GM03348 (cell line): ENCODE measurements around the gene ENKUR.
"Not testable (repeated sequence)": the region's sequence is repeated elsewhere in the genome, so short reads cannot be mapped to it uniquely, and the experiment has no call there.

Source experiments
- DNase-seq: peaks from one replicate; pipeline ENCODE4 v3.0.0; 2012; ENCODE audit warnings: low spot score

The ENKUR gene

DNA sequence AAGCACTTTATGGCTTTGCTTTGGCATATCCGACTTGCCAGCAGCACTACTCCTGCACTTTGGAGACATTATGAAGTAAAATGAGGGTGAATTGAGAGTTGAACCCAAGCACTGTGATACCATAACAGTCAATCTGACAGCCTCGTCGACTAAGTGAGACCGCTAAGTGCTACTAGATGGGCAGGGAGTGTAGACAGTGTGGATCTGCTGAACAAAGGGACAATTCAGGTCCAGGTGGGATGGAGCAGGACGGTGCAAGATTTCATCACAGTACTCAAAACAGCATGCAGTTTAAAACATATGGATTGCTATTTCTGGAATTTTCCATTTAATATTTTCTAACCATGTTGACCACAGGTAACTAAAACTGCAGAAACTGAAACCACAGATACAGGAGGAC lies 42.8 kb downstream of the ENKUR start:
- DNase-seq, result no peak

DNA sequence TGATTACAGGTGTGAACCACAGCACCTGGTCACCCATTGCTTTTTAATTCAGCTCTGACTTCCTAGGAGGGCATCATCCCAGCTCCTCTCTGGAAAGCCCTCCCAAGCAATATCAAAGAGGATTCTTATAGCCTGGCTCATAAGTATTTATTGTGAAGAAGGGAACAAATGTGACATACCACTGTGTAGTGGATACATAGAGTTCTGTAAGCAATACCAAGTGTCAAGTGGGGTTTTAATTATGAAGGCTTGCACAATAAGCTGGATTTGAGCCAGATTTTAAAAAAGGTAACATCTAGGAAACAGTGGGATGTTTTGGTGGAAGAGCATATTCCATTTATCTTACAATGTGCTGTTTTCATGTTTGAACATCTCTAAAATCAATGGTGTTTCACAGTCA lies 44.6 kb downstream of the ENKUR start:
- DNase-seq, result no peak

DNA sequence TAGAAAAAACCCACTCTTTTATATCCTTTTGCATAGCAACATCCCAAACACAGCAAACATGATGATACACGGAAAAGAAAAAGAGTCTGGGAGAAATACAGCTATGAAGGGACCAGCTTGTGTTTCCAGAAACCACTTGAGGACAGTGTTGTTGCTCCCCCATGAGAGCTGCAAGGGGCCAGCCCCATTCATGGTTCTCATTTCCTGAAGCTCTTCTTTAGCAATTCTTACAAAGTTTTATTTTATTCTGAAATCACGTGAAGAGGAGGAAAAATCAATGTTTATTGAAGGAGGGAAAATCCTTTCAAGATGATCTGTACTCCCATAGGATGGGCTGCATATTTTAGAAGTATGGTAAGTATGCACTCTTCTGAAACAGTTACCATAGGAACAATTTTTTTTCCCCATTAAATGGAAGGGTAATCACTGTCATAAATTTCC lies 46.1 kb downstream of the ENKUR start:
- DNase-seq, result peak; percentile 37

DNA sequence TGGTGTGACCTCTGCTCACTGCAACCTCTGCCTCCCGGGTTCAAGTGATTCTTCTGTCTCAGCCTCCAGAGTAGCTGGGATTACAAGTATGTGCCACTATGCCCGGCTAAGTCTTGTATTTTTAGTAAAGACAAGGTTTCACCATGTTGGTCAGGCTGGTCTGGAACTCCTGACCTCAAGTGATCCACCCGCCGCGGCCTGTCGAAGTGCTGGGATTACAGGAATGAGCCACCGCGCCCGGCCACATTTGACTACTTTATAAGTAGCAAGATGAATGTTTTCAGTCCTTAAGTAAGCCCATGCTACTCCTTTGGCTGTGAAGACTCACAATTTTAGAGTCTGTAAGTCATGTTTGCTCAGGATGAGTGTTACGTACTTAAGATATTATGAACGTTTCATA lies 47.0 kb downstream of the ENKUR start:
- DNase-seq, result not testable (repeated sequence)

DNA sequence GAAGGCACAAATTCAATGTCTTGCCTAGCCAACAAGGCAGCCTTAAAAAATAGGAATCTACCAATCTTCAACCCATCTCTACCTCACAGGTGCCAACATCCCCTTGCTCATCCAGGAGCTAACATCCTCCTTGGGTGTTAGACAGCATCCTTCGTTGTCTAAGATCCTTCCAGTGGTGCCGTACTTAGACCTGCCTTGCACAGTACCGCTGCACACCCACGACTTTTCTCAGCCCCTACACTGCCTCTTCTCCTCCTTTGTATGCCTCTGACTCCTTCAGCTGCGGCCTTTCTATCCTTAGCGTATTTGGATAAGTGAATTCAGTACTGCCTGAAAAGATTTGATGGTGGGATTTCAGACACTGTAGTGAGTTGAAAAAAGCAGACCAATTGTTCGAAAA lies 47.6 kb downstream of the ENKUR start:
- DNase-seq, result no peak

DNA sequence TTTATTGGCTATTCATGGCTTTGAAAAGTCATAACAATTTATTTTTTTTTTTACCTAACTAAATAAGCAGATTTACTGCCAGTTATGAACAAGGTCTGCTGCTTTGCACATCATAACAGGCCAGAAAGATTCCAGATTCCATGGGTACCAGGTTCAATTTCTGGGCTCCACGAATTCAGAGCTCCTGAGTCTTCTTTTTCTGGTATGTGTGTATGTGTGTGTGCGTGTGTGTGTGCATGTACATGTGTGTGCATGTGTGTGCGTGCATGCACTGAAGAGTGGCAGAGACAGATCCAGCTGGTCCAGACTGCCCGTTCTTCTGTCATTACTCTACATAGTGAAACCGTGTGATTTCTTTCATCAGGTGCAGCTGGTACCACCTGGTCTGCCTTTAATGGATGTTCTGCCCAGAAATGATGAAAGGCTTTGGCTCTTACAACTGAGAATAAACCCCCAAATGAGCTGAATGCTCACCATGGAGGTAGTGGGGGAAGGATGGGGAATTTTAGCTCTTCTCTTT lies 48.9 kb downstream of the ENKUR start:
- no peak for DNase-seq

DNA sequence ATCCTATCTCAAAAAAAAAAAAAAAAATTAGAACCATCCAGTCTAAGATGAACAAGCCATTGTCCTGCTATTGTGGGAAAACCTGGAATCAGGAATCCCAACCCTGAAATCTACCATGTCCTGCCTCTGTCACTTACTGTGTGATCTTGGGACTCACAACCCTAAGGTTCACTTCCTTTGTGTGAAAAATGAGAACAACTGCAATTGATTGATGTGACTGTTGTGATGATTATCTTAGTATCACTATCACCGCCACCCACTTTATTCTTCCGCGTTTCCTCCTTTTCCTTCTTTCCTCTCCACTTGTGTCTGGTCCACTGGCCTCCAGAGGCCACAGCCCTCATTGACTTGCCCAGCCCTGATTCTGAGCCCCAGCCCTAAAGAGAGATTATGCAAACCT lies 50.9 kb downstream of the ENKUR start:
- DNase-seq, result no peak

DNA sequence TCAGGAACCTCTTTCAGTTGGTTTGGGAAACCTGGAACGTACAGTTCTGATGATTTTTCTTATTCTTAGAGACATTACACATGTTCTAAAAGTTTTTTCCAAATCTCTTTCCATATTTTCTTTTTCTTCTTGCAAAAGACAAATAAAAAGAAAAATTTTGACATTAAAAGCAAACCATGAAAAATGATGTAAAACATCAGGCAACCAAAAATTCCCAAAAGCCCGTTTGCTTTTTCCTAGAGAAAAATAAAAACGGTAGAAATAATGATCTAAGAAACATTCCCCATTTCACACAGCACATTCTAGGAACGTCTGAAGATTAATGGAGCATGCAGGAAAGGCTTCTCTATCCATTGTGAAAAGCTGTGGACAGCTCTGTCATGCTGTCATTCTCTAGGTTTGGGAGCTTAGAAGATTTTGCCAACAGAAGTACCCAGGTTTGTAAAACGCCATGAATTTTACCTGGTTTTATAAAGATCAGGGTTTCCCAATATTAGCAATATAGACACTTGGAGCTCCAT lies 52.4 kb downstream of the ENKUR start:
- no peak for DNase-seq

DNA sequence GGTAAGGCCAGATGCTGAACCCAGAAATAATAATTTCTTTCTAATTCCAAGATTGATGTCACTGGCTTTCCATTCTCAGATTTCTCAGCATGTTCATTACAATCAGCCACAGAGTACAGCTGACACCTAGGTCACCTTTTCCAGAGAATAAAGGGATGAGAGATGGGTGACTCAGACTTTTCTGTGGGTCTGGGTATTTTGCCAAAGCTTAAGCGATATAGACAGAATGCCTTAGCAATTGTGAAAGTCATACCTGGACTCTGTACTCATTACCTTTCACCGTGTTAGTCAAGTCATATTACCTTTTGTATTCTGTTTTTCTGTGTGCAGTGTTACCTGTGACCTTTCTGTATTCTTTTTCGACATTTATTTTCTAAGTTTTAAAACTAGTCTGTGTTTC lies 53.0 kb downstream of the ENKUR start:
- DNase-seq, result no peak

DNA sequence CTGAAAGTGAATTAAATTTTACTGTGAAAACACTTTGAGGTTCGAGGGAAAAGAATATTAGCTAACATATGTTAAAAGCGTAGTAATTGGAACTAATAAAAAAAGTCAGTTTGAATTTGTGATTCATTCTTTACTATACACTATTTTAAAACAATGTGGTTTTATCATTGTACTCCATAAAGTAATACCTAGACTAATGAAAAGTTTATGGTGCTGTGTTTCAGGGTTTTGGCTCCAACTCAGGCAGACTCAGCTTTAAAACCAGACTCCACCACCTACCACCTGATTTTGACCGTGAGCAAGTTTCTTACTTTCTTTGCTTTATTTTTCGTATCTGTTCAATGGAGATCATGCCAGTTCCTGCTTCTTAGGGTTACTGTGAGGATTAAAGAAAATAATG lies 54.4 kb downstream of the ENKUR start:
- DNase-seq, result no peak

DNA sequence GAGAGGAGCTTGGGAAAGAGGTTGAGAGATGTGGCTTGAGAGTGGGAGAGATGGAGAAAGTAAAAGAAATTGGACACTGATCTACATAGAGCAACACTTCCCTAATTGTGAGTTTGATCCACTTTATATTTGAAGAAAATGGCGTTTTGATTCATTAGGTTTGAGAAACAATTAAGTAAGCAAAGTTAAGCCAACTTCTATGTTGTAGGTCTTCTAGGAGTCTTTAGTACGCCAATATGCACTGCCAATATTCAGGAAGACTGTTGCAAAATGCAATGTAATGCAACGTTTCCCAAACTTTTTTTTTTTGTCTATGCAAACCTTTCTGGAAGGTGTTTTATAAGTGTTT lies 56.6 kb downstream of the ENKUR start:
- no peak for DNase-seq

DNA sequence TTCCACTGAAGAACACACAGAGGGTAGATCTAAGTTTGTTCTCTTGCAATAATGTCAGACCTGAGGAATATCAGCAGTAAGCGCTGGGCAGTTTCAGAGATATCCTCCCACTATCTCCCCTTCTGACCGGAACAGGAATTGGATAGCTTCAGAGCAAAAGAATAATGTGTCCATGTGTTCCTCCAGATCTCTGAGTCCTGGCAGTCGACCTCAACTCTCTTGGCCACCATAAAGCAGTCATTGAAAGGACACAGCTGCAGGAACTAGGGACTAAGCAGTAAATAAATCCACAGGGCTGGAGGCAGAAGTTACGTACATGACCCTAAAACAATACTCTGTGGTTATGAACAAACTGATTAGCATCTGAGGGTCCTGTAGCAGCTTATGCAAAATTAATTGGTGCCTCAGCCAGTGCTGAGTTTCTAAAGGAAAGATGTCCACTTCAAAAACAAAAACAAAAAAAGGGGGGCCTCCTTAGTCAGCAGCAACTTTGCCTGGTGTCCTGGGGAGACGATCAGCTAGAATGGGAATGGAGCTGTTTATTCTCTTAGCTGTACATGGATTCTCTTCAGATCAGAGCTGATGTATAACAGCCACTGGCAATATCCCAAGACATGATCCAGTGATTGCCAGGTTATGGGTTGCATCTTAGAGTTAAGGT lies 57.1 kb downstream of the ENKUR start:
- DNase-seq, result peak; percentile 28

DNA sequence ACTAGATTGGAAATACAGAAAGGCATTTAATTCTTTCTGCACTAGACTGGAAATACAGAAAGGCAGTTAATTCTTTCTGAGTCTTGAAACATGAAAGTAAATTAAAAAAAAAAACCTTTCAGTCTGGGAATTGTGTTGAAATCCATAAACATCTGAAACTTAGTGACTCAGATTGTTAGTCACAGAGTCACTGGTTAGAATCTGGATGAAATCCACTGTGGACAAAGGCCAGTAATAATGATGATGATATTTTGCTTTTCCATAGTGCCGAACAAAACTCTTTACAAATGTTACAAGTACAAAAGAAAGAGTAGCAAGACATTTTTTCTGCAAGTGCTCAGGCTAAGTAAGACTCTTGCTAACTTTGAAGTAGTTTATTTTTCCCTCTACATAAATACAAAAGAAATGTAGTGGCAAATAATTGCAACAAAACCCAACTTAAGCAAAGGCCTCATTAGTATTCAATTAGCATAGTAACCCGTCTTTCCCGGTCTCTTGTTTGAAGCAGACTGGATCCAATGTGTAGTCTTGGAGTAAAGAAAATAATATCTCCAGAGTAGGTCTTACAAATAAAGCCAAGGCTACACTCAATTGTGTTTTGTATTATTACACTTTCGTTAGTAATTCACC lies 57.8 kb downstream of the ENKUR start:
- peak; percentile 76 for DNase-seq

DNA sequence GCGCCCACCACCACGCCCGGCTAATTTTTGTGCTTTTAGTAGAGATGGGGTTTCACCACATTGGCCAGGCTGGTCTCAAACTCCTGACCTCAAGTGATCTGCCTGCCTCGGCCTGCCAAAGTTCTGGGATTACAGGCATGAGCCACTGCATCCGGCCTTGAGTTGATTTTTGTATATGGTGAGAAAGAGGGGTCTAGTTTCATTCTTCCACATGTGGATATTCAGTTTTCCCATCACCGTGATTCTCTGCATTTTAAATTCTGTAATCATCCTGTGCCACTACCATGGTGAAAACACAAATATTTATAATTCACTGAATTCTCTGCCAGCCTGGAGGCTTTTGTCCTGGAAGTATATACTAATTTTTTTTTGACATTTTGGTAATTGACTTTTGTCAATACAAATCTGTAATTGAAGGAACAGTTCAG lies 58.3 kb downstream of the ENKUR start:
- DNase-seq, result not testable (repeated sequence)

DNA sequence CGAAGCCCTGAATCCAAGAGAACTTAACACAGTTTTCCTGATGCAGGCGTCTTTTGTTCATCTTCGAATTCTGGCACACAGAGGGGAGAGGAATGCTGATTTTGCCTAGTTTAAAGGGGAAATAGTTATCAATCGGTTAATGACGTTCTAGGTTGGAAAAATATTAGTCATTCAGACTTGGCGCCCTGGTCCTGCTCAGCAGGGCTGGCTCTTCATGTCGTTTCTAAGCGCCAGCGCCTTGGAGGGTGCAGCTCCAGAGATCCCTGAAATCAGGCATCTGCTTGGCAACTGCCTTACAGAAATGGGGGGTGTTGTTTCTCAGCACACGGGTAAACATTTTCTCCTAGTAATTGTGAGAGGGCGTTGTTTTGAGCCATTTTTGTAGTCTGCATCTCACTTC lies 62.3 kb downstream of the ENKUR start:
- DNase-seq, result no peak

DNA sequence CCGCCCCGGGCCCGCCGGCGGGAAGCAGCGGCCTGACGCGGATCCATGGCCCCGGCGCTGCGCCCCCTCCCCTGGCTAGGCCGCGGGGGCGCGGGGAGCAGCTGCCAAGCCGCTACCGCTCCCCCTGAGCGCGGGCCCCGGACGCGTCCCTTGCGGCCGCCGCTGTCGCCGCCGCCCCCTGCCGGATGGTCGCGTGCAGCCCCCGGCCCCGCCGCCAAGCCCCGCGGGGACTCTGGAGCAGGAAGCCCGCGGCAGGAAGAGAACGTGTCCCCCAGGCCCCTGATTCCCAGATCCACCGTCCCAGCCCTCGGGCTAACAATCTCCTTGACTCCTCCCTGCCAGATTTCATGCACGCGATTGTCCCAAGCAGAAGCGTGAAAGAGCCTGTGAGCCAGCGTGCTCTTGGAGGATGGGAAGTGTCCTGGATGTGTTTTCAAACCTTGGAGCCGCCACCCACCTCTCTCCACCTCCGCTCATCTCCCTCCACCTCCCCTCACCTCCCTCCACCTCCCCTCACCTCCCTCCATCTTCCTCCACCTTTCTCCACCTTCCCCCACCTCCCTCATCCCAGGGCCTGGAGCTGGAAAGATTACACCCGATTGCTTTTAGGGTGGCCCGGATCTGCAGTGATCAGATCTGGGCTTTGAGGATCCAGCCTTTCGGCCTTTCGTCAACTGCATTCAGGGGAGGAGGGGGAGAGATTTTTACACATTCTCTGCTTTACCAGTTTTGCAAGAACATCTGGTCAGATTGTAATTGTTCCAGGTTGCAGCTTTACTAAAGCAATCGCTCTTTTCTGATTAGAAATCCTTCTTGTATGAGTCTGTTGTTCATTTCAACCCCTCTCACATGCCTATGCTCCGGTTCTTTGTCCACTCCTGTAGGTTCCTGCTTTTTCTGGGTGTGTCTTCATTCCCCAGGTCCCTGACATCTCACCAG lies 63.0 kb downstream of the ENKUR start:
- peak; percentile 70 for DNase-seq

DNA sequence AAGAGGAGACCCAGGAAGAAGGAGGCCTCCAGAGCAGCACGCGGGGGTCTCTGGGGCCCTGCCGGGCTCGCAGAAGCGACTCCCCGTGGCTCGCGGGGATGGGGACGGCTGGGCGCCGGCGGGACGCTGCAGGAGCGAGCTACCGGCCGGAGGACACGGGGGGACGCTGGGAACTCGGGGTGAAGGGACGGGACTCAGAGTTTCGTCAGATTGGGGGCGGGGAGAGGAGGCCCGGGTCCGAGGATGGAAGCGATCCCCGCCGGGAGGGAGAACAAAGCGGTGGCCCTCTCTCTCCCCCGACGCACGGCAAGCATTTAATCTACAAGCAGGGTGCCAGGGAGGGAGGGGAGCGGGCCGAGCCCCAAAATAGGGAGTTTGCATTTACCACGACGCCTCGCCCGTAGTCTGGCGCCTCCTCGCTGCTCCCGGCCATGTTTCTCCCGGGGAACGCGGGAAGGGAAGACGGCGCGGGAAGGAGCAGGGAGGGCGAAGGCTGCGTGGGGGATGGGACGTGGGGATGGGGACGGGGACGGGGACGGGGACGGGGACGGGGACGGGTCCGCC lies 63.7 kb downstream of the ENKUR start, which contains the start of gene PRTFDC1:
PRTFDC1 (minus strand) TSS at position 464 of the 564 bp plus-strand sequence; CDS start at position 433, 31 bp downstream.
- peak; percentile 58 for DNase-seq

DNA sequence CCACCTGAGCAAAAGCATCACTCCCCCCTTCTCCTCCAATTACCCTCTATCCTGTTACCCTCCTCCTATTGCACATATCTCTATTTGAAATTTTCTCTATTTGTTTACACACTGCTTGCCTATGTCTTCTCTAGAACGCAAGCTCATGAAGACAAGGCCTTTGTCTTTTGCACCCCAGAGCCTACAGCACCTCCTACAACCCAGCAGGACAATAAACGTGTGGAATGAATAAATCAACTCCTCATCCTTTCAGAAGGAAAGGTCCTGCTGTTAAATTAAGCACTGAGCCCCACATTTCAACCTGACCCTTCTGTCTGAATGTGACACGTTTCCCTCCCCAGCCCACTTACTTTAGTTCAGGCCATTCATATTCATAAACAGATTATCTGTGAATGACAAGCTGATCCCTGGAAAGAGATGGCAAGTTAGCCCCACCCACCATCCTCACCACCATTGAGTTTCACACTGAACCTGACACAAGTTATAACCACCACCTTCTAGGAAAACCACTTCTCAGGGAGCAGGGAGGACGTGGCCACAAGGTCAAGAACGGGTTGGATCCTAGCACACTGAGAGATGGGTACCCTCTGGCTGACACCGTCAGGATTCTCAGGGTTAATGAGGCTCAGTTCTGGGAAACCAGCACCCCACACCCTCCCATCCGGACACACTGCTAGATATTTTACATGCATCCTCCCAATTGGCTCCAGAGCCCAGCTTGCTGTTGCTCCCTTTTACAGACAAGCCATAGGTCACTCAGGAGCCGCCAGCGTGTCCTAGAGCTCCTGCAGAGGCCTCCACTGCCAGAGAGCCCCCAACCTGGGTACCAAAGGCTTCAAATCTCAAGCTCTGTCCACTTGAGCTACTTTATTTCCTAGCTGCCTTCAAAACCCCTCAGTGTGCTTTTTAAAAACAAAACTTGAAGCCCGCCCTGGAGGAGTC lies 64.5 kb downstream of the ENKUR start:
- DNase-seq, result peak; percentile 40

DNA sequence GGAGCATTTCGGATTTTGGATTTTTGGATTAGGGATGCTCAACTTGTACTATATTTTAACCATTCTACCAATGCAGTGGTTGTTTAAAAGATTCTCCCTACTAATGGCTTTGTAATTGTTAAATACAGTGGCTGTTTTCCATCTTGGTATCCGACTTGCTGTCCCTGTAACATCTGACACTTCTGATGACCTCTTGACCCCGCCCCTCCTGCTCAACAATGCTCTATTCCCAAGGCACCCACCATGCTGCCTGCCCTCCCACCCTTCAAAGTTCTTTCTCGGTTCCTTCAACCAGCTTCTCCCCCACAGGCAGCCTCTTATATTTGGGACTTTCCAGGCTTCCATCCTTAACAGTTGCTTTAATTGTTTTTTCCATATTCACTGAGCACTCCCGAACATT lies 65.5 kb downstream of the ENKUR start:
- DNase-seq, result no peak

DNA sequence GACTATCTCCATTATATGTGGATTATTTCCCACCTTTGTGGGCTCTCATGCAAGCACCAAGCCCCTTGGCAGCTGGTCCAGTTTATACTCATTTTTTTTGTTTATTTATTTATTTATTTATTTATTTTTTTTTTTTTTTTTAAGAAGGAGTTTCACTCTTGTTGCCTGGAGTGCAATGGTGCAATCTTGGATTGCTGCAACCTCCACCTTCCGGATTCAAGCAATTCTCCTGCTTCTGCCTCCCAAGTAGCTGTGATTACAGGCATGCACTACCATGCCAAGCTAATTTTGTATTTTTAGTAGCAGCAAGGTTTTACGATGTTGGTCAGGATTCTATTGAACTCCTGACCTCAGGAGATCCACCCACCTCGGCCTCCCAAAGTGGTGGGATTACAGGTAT lies 66.3 kb downstream of the ENKUR start:
- no peak for DNase-seq
